Fibroblast of mammary gland (primary cell): Measurements from ENCODE around the gene KLHDC4.

ENCODE experiments used
- DNase-seq: peaks from one replicate; pipeline ENCODE4 v3.0.0-alpha.2; 2010; ENCODE audit warnings: low read depth
- H3K4me3 ChIP-seq: 2 replicates; pipeline ENCODE4 v1.5.1; 2011; ENCODE audit warnings: low read depth, mild to moderate bottlenecking, low read length, moderate library complexity; ENCODE audit not compliant: control insufficient read depth
- TF ChIP-seq, protein P1 (sequence below): conservative IDR thresholded peaks from 2 replicates; pipeline ENCODE4 v1.5.1; 2011; ENCODE audit warnings: low read depth, low read length, inconsistent platforms; ENCODE audit not compliant: control insufficient read depth, insufficient read depth

The KLHDC4 gene

DNA sequence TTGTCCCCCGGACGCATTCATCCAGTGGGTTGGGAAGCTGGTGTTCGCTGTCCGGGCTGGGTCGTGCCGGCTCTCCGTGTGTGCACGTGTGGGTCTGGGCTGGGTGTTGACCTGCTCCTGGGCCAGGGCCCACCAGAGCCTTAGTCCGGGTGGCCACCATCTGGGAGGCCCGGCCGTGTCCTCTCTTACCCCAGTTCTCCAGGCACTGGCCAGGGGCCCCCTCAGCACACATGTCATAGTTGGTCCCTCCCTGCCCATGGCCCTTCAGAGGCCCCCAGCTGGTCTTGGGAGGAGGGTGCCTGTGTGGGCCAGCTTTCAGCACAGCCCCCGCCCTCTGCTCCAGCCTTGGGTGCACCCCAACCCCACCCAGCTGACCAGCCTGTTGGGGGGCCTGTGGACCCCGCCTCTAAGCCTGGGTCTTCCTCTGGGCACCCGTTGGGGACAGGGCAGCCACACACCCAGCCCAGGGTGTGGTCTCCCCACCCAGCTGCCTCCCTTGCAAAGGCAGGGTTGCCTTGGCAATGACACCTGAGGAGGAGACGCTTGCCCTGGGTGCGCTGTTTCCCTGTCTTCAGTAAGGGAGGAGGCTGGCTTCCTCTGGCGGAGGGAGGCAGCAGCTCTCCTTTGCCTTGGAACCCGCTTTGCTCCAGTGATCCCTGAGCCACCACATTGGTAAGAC, 86.1 kb downstream of the KLHDC4 start:
- DNase-seq: no peak
- TF ChIP-seq, protein P1, sequence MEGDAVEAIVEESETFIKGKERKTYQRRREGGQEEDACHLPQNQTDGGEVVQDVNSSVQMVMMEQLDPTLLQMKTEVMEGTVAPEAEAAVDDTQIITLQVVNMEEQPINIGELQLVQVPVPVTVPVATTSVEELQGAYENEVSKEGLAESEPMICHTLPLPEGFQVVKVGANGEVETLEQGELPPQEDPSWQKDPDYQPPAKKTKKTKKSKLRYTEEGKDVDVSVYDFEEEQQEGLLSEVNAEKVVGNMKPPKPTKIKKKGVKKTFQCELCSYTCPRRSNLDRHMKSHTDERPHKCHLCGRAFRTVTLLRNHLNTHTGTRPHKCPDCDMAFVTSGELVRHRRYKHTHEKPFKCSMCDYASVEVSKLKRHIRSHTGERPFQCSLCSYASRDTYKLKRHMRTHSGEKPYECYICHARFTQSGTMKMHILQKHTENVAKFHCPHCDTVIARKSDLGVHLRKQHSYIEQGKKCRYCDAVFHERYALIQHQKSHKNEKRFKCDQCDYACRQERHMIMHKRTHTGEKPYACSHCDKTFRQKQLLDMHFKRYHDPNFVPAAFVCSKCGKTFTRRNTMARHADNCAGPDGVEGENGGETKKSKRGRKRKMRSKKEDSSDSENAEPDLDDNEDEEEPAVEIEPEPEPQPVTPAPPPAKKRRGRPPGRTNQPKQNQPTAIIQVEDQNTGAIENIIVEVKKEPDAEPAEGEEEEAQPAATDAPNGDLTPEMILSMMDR: no peak
- no peak overlapping the region for H3K4me3 ChIP-seq

DNA sequence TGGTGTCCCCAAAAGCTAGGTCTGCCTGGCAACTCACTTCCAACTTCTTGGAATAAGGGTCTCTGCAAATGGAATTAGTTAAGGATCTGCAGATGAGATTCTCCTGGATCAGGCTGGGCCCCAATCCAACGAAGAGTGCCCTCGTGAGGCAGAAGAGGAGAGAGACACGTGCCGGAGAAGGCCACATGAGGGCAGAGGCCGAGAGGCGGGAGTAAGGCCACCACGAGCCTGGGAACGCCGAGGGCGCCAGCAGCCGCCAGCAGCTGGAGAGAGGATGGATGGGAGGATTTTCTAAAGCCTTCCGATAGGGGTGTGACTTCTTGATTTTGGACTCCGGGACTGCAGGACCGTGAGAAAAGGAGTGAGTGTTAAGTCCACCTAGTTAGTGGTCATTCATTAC, 87.2 kb downstream of the KLHDC4 start:
- no peak overlapping the region for H3K4me3 ChIP-seq
- TF ChIP-seq, protein P1: no peak
- no peak for DNase-seq

DNA sequence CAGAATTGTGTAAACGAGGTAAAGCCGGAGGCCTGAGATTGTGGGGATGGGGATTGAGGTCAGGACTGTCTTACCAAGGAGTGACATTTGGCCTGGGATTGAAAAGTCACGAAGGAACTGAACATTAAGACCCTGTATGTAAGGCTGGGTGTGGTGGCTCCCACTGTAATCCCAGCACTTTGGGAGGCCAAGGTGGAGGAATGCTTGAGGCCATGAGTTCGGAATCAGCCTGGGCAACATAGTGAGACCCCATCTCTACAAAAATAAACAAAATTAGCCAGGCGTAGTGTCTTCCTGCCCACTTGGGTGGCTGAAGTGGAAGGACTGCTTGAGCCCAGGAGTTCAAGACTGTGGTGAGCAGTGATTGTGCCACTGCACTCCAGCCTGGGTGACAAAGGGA, 88.0 kb downstream of the KLHDC4 start:
- DNase-seq: no peak
- TF ChIP-seq, protein P1: no peak
- no peak overlapping the region for H3K4me3 ChIP-seq

DNA sequence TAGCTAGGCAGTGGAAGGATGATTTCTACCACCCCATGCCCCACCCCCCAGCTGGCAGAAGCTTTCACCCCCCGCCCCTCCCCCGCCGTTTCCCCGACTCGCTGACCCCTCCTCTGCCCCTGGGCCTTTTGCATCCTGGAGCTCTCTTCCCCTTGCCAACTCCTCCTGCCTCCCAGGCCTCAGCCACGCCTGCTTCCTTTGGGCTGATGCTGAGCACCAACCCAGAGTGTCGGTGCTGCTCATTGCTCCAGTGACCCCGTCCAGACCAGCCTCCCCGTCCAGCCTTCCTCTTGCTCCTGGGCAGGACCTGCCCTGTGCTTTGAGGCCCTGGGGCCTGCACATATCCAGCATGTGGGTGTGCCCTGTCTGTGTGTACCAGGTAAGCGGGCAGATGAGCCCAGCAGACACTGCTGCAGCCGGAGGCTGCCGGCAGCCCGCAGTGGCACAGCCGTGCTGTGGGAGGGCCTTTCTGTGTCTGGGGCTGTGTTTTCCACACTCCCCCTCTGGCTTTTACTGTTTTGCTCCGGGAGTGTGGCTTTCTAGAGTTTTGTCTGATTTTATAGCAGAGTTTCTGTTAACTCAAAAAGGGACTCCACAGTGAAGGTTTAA, 90.6 kb downstream of the KLHDC4 start:
- no peak for DNase-seq
- TF ChIP-seq, protein P1: no peak
- no peak overlapping the region for H3K4me3 ChIP-seq

DNA sequence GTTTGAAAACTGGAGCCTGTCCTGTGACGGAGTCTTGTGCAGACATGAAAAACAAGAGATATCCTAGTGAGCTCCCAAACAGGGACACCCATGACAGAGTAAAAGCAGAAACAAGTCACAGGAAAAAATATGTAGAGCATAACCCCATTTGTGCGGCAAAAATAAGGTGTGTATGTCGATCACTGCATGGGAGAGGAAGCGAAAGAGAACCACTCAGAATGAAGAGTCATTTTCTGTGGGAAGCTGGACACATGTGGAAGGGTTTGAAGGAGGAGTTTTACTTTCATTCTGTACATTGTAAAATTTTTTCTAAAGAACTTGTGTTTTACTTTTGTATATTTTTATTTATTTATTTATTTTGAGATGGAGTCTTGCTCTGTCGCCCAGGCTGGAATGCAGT, 91.4 kb downstream of the KLHDC4 start:
- TF ChIP-seq, protein P1: no peak

DNA sequence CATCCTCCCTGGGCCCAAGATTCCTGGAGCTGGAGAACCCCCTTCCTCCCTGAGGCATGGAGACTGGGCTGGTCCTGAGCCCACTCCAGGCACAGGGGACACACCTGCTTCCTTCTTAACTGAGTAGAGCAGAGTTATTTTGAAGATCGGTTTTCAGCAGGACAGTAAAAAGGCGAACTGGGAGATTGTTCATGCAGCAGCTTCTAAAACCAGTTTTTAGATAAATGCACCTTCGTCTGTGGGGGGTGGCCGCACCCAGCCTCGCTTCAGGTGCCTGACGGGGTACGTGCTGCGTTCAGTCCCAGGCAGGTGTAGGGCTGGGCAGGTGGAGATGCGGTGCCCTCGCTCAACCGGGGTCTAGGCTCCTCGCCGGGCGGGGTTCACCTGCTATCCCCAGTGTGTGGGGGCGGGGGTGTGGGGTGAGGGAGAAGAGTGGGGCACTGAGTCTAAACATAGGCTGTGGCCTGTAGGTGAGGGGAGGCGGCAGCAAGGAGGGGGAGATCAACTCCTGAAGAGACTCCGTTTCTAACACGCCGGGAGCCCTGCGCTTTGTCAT, 94.0 kb downstream of the KLHDC4 start:
- TF ChIP-seq, protein P1: no peak
- H3K4me3 ChIP-seq: no peak overlapping the region

More for the DNA sequence above, 91.4 kb downstream of the KLHDC4 start:
- no peak overlapping the region for H3K4me3 ChIP-seq
- DNase-seq: no peak

More for the DNA sequence above, 94.0 kb downstream of the KLHDC4 start:
- no peak for DNase-seq
